ENCODE measurements around the gene PKDCC. TPM values are rescaled to one million over a fixed set of nuclear protein-coding genes. Genes with fewer than 3 reads are reported as not detected.

PKDCC gene
- total and polyA plus RNA-seq, 2 donors (not counting 1 experiment from before 2014, with no cell fraction given): 0.20 to 0.82 TPM

GRCh38 chr2:42042631-42043355, 5.0 kb upstream of the PKDCC start:
- TF ChIP-seq EZH2 (IDR thresholded peaks at IDR 0.05; ENCODE audit: borderline replicate concordance, insufficient read depth, low read depth, low read length, poor library complexity, severe bottlenecking): no peak
- TF ChIP-seq, protein P1, sequence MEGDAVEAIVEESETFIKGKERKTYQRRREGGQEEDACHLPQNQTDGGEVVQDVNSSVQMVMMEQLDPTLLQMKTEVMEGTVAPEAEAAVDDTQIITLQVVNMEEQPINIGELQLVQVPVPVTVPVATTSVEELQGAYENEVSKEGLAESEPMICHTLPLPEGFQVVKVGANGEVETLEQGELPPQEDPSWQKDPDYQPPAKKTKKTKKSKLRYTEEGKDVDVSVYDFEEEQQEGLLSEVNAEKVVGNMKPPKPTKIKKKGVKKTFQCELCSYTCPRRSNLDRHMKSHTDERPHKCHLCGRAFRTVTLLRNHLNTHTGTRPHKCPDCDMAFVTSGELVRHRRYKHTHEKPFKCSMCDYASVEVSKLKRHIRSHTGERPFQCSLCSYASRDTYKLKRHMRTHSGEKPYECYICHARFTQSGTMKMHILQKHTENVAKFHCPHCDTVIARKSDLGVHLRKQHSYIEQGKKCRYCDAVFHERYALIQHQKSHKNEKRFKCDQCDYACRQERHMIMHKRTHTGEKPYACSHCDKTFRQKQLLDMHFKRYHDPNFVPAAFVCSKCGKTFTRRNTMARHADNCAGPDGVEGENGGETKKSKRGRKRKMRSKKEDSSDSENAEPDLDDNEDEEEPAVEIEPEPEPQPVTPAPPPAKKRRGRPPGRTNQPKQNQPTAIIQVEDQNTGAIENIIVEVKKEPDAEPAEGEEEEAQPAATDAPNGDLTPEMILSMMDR (IDR thresholded peaks at IDR 0.05): no peak
- ChIA-PET CTCF (interaction anchor here (0.6 to 1.2 kb wide), 2 partner anchors 167 to 173 kb away, joined by 3 read pairs; no protein-coding TSS in a partner anchor), POLR2A (no interaction called here)
- intact Hi-C loops (cut with micrococcal nuclease): no loop called here
- no peaks in the 10 kb centered on the region for H3K79me2 ChIP-seq (ENCODE audit: control insufficient read depth, insufficient read depth, low read length)
- H2AFZ ChIP-seq (ENCODE audit: insufficient read depth, low read depth, low read length, poor library complexity, severe bottlenecking): no peak overlapping the region
- Mint-ChIP-seq H3K4me3 (no peak overlapping the region), H3K27me3 (peaks cover 47% of the 10 kb centered on the region), H3K9me3 (ENCODE audit: insufficient read depth) (no peaks in the 10 kb centered on the region), H3K4me1 (peaks cover 4% of the 10 kb centered on the region), H3K27ac (no peak overlapping the region)
- no peak overlapping the region for H3K4me3 ChIP-seq (ENCODE audit: control extremely low read depth in 1 of 5, extremely low read depth in 1 of 5, insufficient read depth in 1 of 5, low read depth in 2 of 5, low read length in 4 of 5)
- peaks cover 8% of the 10 kb centered on the region in 2 donors for H3K4me1 ChIP-seq (ENCODE audit: control insufficient read depth in 2 of 2, insufficient read depth in 2 of 2, low read length in 2 of 2)
- no peaks in the 10 kb centered on the region for H3K9me3 ChIP-seq (ENCODE audit: control extremely low read depth in 1 of 3, control insufficient read depth in 2 of 3, insufficient read depth in 1 of 3, low read length in 2 of 3)
- no peaks in the 10 kb centered on the region for H3K36me3 ChIP-seq (replicated peaks in 1 of 2; ENCODE audit: control extremely low read depth in 1 of 2, control insufficient read depth in 1 of 2, extremely low read depth in 1 of 2, insufficient read depth in 2 of 2, low read length in 1 of 2)
- H4K20me1 ChIP-seq (ENCODE audit: control insufficient read depth, insufficient read depth, low read length, poor library complexity, severe bottlenecking): no peaks in the 10 kb centered on the region
- H3K4me2 ChIP-seq (replicated peaks; ENCODE audit: low read depth, low read length, poor library complexity, severe bottlenecking): no peak overlapping the region
- peaks cover 0 to 43% (median 7%) of the 10 kb centered on the region in 4 experiments for H3K27me3 ChIP-seq (replicated peaks in 1 of 4; ENCODE audit: control extremely low read depth in 1 of 4, control insufficient read depth in 3 of 4, insufficient read depth in 4 of 4, low read length in 3 of 4)
- DNase-seq: no peak
- H3K9ac ChIP-seq (ENCODE audit: low read length): no peak overlapping the region
- WGBS (ENCODE audit: insufficient coverage): 76% methylated on average over 5 of the region's 11 CpGs
- no peak for ATAC-seq (ENCODE audit: low read depth)
- H3K27ac ChIP-seq (ENCODE audit: low read length in 2 of 2): no peak overlapping the region

- Histone ChIP-seq H3K36me3 (replicated peaks in 1 of 2; ENCODE audit: control extremely low read depth in 1 of 2, control insufficient read depth in 1 of 2, extremely low read depth in 1 of 2, insufficient read depth in 2 of 2, low read length in 1 of 2) (no peaks in the 10 kb centered on the region), H3K9me3 (ENCODE audit: control extremely low read depth in 1 of 3, control insufficient read depth in 2 of 3, insufficient read depth in 1 of 3, low read length in 2 of 3) (no peaks in the 10 kb centered on the region), H2AFZ (ENCODE audit: insufficient read depth, low read depth, low read length, poor library complexity, severe bottlenecking) (no peak overlapping the region), H3K27ac (ENCODE audit: low read length in 2 of 2) (no peak overlapping the region), H4K20me1 (ENCODE audit: control insufficient read depth, insufficient read depth, low read length, poor library complexity, severe bottlenecking) (no peaks in the 10 kb centered on the region), H3K4me3 (ENCODE audit: control extremely low read depth in 1 of 5, extremely low read depth in 1 of 5, insufficient read depth in 1 of 5, low read depth in 2 of 5, low read length in 4 of 5) (no peak overlapping the region), H3K9ac (ENCODE audit: low read length) (no peak overlapping the region), H3K27me3 (replicated peaks in 1 of 4; ENCODE audit: control extremely low read depth in 1 of 4, control insufficient read depth in 3 of 4, insufficient read depth in 4 of 4, low read length in 3 of 4) (peaks cover 0 to 48% (median 10%) of the 10 kb centered on the region in 4 experiments), H3K4me2 (replicated peaks; ENCODE audit: low read depth, low read length, poor library complexity, severe bottlenecking) (no peak overlapping the region), H3K79me2 (ENCODE audit: control insufficient read depth, insufficient read depth, low read length) (no peaks in the 10 kb centered on the region), H3K4me1 (ENCODE audit: control insufficient read depth in 2 of 2, insufficient read depth in 2 of 2, low read length in 2 of 2) (peaks cover 12% of the 10 kb centered on the region in 2 donors)
- no peak for TF ChIP-seq EZH2 (IDR thresholded peaks at IDR 0.05; ENCODE audit: borderline replicate concordance, insufficient read depth, low read depth, low read length, poor library complexity, severe bottlenecking)
- TF ChIP-seq, protein P1 (IDR thresholded peaks at IDR 0.05): no peak
- ChIA-PET CTCF (no interaction called here), POLR2A (no interaction called here)
- H3K9me3 Mint-ChIP-seq (ENCODE audit: insufficient read depth): no peaks in the 10 kb centered on the region
- DNase-seq (no peak), ATAC-seq (ENCODE audit: low read depth) (no peak)
- peaks cover 7% of the 10 kb centered on the region for H3K4me1 Mint-ChIP-seq
- H3K27ac Mint-ChIP-seq: no peak overlapping the region
- intact Hi-C loops (cut with micrococcal nuclease): no loop called here
- H3K27me3 Mint-ChIP-seq: peaks cover 51% of the 10 kb centered on the region
- H3K4me3 Mint-ChIP-seq: no peak overlapping the region
- WGBS (ENCODE audit: insufficient coverage): 60% methylated on average over 1 of the region's 3 CpGs
Measured at GRCh38 chr2:42043789-42044394, 3.9 kb upstream of the PKDCC start.
